GM12875 (cell line): ENCODE results near the gene GRIK3.

Experiments
- H3K4me3 ChIP-seq: one replicate; pipeline ENCODE4 v1.5.1; 2011; ENCODE audit warnings: low read depth, low read length, control low read depth
- CTCF ChIP-seq: IDR thresholded peaks from 2 replicates; pipeline ENCODE4 v1.5.1; 2011; ENCODE audit warnings: low read depth, mild to moderate bottlenecking, control low read depth, inconsistent platforms, low read length, moderate library complexity, borderline replicate concordance; ENCODE audit not compliant: insufficient read depth

The GRIK3 gene

GRCh38 chr1:36989241-36989640, 45.1 kb downstream of the GRIK3 start:
- no peak for TF ChIP-seq CTCF
- no peak overlapping the region for H3K4me3 ChIP-seq

- no peak for TF ChIP-seq CTCF
Measured at GRCh38 chr1:36988741-36989193, 45.5 kb downstream of the GRIK3 start.

GRCh38 chr1:36988321-36988720, 46.0 kb downstream of the GRIK3 start:
- no peak overlapping the region for H3K4me3 ChIP-seq
- TF ChIP-seq CTCF: no peak

More at GRCh38 chr1:36988741-36989193, 45.5 kb downstream of the GRIK3 start:
- no peak overlapping the region for H3K4me3 ChIP-seq

GRCh38 chr1:36987276-36987675, 47.0 kb downstream of the GRIK3 start:
- no peak overlapping the region for H3K4me3 ChIP-seq
- no peak for TF ChIP-seq CTCF

GRCh38 chr1:36986241-36986985, 47.9 kb downstream of the GRIK3 start:
- no peak overlapping the region for H3K4me3 ChIP-seq
- TF ChIP-seq CTCF: no peak

- H3K4me3 ChIP-seq: no peak overlapping the region
- TF ChIP-seq CTCF: no peak
Measured at GRCh38 chr1:36984675-36985074, 49.6 kb downstream of the GRIK3 start.

- no peak overlapping the region for H3K4me3 ChIP-seq
- no peak for TF ChIP-seq CTCF
Measured at GRCh38 chr1:36984026-36984425, 50.3 kb downstream of the GRIK3 start.
